NCI-H69 (cell line): ENCODE measurements around the gene FAM210A.

ENCODE experiments used
- DNase-seq: peaks from one replicate; lab custom pipeline; 2025; lab: John Stamatoyannopoulos, UW

The FAM210A gene

DNA sequence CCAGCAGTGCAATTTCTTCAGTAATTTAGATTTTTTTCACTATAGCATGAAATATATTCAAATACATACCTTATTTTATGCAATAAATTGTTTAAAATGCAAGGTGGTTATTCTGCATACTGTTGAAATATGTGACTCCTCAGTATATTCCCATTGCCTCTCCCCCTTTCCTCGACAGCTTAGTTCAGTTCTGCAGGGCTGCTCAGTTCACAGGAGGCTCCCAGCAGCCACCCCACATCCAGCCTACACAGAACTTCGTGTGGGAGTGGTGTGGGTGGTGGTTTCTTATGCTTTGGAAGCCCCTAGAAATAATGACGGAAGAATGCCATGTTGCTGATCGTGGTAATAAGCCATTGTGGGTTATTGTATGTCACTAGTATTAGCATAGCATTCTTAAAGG, 79.7 kb downstream of the FAM210A start:
- DNase-seq: no peak

- no peak for DNase-seq
Observed at GRCh38 chr18:13645093-13645492, 81.3 kb downstream of the FAM210A start.

DNA sequence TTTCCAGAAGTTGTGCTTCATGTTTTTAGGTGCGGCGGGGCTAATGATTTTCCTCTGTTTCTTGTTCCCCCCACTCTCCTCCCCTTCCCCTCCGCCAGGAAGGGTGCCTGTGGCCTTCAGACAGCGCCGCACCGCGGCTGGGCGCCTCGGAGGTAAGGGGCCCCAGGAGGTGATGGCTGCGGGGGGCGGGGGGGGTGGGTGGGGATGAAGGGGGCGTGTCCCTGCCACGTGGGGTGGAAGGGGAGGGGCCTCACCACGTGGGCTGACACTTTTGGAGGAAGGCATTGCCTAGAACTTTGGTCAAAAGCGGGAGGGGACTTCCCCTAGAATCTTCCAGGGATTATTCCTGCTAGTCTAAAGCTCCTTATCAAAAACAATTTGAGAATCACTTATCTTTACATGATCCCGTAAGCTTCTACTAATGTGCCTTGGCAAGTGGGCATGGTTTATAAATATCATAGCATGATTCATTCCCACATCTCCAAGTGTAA, 83.1 kb downstream of the FAM210A start:
- no peak for DNase-seq

DNA sequence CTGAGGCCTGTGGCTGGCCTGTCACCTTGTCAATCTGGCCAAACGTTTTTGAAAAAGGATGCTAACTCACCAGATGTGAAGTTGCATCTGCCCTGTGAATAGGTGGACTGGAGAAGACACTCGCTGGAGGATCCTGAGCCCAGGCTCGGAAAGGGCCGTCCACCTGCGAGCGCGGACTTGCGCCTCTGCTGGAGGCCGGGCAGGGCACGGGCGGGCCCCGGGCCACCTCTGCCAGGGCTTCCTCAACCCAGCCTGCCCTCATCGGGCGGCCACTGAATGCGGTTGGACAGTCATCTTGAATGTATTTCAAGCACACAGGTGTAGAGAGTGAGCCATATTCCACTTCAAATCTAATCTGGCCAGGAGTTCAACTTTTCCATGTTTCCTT, 83.9 kb downstream of the FAM210A start:
- no peak for DNase-seq

DNA sequence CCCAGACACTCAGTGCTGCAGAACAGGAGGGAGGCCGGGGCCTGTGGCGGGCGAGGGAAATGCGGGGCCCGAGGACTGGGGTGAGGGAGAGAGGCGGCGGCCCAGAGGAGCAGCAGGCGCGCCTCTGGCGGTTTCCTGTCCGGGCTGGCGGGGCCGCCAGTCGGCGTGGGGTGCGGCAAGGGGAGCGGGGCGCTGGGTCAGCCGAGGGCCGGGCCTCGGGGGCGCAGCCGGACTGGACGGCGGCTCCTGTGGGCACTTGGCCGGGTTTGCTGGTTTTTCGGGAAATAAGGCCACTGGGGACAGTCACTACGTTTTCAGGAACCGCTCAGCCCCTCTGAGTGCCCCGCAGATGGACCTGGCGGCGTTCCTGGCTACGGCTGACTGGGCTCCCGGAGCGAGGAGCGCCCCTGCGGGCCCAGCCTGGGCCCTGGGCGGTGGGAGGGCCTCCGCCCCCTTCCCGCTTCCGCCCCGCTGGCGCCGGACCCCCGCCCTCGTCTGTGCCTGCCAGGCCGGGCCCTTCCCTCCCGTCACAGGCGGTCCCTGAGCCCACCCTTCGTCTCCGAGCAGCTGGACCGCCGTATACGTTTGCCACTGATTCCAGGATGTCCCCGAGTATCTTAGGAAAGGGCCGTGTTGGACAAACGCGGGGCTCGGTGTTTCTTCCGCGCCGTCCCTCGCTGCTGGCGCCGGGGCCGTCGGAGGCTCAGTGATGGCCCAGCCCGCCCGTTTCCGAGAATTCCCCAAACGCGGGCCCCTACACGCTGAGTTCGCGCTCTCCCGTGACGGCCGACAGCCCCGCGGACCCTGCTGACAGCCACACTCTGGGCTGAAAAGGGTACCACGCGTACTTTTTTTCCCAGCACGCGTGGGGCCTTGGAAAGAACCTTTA, 84.6 kb downstream of the FAM210A start:
- DNase-seq: no peak

- DNase-seq: no peak
Observed at GRCh38 chr18:13640266-13640860, 86.0 kb downstream of the FAM210A start.

- DNase-seq: no peak
Observed at GRCh38 chr18:13638719-13639595, 87.4 kb downstream of the FAM210A start.

GRCh38 chr18:13635046-13635445, 91.3 kb downstream of the FAM210A start:
- DNase-seq: no peak

DNA sequence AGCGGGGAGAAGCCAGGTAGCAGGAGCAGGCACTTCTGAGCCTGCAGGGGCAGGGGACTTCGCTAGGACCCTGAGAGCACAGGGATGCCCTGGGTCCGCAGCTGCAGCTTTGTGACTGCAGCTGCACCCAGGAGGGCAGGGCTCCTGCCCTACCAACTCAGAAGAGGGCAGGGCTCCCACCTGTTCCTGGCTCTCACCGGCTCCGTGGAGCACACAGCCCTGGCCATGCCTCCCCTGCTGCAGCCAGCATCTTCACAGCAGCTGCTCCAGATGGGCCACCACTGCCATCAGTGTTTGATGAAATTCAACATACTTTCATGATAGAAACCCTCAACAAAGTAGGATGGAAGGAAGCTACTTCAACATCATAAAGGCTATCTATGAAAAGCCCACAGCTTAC, 92.7 kb downstream of the FAM210A start:
- no peak for DNase-seq

DNA sequence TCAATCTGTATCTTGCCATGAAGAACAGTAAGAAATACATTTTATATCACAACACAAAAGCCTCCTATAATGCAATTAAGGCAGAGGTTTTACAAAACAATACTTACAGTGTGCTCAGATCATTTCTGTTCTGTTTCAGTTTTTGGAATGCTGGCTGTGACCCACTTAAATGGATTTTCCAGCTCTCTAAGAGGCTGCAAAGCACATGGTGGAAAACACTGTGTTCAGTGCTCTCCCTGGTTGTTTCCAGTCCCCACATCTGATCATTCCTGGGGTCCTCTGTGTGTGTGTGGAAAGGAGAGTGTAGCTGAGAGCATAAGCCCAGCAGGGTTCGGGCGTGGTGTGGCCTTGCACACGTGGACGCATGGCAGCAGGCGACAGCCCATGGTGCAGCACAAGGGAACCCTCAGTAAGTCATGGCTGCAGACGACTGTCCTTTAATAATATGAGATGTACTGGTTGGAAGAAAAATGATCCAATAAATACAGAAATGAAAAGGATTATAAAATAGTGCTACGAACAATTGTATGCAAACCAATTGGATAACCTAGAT, 95.6 kb downstream of the FAM210A start:
- no peak for DNase-seq

DNA sequence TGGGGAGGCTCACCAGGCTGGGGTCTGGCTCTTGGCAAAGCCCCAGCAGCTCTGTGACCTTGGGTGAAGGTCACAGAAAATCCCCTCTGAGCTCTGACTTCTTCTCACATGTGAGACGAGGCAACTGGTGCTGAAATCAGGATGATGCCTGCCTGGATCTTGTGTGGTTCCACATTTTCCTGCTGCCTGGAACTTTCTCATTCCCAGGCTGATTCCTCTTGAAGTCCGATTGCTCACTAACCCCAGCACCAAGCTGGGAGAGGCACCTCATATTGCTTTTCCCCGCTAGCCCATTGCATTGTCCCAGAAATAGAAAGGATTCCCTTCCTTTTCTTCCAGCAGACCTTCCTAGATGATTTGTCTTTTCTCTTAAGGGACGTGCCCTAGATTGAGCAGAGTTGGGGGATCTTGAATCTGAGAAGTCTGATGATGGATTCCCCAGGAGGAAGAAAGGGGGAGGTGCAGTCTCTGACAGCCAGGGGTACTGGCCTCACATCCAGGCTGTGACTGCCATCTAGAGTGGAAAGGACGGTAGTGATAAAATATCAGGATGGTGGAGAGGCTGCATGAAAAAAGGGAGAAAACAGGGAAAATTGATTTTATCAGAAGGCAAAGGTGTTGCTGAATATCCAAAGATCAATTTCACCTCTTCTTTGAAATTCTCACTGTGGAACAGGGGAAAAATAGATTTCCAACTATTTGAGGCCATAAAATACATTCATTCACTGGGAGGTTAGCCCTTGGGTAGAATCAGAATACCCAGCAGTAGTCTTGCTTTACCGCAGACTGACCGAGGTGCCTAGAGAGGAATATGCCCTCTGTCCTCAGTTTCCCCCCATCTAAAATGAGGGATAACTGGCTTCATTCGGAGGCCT, 96.3 kb downstream of the FAM210A start:
- DNase-seq: peak; percentile 81

- peak; percentile 51 for DNase-seq
Observed at GRCh38 chr18:13628211-13628610, 98.1 kb downstream of the FAM210A start.

GRCh38 chr18:13627639-13628038, 98.7 kb downstream of the FAM210A start:
- no peak for DNase-seq

DNA sequence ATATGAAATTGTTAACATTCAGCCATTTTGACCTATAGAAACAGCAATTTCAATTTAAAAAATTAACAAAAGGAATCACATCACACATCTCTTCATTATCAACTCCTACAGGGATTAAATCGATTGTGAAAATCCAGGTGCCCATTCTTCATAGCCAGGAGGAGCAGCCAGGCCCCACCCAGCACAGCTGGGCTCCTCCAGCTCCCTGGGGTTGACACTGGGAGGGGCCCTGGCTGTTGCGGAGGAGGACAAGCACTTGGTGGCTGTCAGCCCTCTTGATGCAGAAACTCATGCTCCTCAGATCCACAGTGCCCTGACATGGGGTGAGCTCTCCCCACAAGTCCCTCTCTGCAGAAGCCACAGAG, 99.8 kb downstream of the FAM210A start:
- peak; percentile 15 for DNase-seq

DNA sequence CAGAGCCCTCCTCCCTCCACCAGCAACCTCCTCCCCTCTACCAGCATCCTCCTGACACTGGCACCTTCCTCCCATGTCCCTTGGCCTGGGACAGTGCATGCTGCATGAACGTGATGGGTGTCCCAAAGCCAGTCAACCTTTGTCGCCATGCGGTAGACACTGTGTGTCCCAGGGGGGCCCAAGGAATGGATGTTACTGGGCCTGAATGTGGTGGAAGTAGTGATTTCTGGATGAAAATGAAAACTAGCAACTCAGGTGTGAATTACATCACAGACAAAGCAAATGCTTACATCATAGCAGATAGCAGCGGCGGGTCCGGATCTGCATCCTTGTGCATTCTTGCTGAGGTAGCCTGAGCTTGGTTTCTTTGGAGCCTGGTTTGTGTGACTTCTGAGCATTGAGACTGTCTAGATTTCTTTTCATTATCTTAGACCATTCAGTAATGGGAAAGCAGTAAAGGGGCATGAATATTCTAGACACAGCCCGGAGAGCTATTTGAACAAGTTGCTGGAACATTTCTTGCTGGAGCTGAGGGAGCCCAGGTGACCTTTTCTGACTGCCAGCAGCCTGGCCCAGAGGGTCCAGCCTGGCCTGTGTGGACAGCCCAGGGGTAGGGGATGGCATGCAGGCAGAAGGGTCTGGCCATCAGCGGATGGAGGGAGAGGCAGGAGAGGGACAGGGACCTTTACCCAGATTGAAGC, 100.4 kb downstream of the FAM210A start:
- no peak for DNase-seq

DNA sequence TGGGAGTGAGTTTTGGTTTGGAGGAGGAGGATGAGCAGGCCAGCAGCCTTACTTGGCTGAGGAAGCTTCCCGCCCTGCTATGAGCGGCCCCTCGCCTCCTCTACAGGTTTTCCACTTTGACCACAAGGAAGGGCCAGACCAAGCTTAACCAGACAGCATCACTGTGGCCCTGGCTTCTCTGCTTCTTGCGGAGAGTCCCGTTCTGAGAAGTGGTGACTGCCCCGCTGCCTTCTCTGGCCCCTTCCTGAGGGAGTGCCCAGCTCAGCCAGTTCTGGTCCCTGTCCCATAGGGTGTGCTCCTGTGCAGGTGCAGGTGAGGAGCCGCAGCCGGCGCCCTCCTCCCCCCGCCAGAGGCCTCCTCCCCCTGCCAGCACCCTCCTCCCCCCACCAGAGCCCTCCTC, 101.0 kb downstream of the FAM210A start:
- DNase-seq: no peak

- DNase-seq: no peak
Observed at GRCh38 chr18:13624563-13625237, 101.7 kb downstream of the FAM210A start.

GRCh38 chr18:13623871-13624270, 102.5 kb downstream of the FAM210A start:
- no peak for DNase-seq

DNA sequence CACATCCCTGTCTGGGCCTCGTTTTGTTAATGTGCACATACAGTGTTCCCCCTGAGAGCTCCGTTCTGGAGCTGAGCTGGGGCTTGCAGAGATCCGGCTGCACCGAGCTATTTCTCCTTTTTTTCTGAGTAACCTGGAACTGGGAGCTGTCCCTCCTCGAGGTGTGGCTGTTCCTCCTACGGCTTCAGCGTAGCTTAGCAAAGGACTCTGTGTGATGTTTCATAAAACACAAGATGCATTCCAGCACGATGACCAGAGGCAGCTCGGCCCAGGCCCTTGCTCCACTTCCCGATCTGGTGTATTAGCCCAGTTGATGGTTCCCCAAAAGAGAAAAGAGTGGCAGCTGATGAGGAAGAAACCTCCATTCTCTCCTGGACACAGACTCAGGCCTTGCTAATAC, 103.0 kb downstream of the FAM210A start:
- no peak for DNase-seq

- DNase-seq: no peak
Observed at GRCh38 chr18:13622751-13623150, 103.6 kb downstream of the FAM210A start.
